Neural progenitor cell (in vitro differentiated cells): ENCODE data around the gene MAT2A. TPM values are rescaled to one million over a fixed set of nuclear protein-coding genes. Genes with fewer than 3 reads are reported as not detected.

Experiments
- DNase-seq: peaks from one replicate; pipeline ENCODE4 v3.0.0-alpha.2; 2016; ENCODE audit warnings: low spot score
- H2AFZ ChIP-seq: fragments of 200-600 bp; sonication (generic); replicated peaks from 2 replicates; pipeline ENCODE4 v1.6.1; 2016; ENCODE audit warnings: antibody characterized with exemption
- H3F3A ChIP-seq: fragments of 200-600 bp; sonication (generic); 2 replicates; pipeline ENCODE4 v1.6.1; 2016; ENCODE audit warnings: antibody characterized with exemption, low read depth
- H3K27ac ChIP-seq: fragments of 200-600 bp; sonication (generic); 2 replicates; pipeline ENCODE4 v1.5.1; 2016; ENCODE audit warnings: mild to moderate bottlenecking
- H3K27me3 ChIP-seq: fragments of 200-600 bp; sonication (generic); 2 replicates; pipeline ENCODE4 v1.6.1; 2016; ENCODE audit warnings: mild to moderate bottlenecking, moderate library complexity
- H3K36me3 ChIP-seq: fragments of 200-600 bp; sonication (generic); 2 replicates; pipeline ENCODE4 v1.5.1; 2016
- H3K4me1 ChIP-seq: fragments of 200-600 bp; sonication (generic); 2 replicates; pipeline ENCODE4 v1.6.1; 2016; ENCODE audit warnings: mixed run types
- H3K4me2 ChIP-seq: fragments of 200-600 bp; sonication (generic); 2 replicates; pipeline ENCODE4 v1.6.1; 2016
- H3K4me3 ChIP-seq: fragments of 200-600 bp; sonication (generic); 2 replicates; pipeline ENCODE4 v1.5.1; 2016
- H3K79me2 ChIP-seq: fragments of 200-600 bp; sonication (generic); 2 replicates; pipeline ENCODE4 v1.6.1; 2016; ENCODE audit warnings: low read depth
- H3K9ac ChIP-seq: fragments of 200-600 bp; sonication (generic); 2 replicates; pipeline ENCODE4 v1.6.1; 2016
- H3K9me3 ChIP-seq: fragments of 200-600 bp; sonication (generic); 2 replicates; pipeline ENCODE4 v1.5.1; 2016; ENCODE audit warnings: low read depth
- H4K20me1 ChIP-seq: fragments of 200-600 bp; sonication (generic); 2 replicates; pipeline ENCODE4 v1.6.1; 2016; ENCODE audit warnings: low read depth
- H3K27ac Mint-ChIP-seq: 3 replicates; pipeline ENCODE4 v1.8.0; 2021; ENCODE audit warnings: mixed read lengths
- H3K27me3 Mint-ChIP-seq: 2 replicates; pipeline ENCODE4 v1.8.0; 2022; ENCODE audit warnings: low read depth, mild to moderate bottlenecking, inconsistent platforms, moderate library complexity, mixed read lengths; ENCODE audit not compliant: insufficient read depth
- H3K36me3 Mint-ChIP-seq: 3 replicates; pipeline ENCODE4 v1.8.0; 2021; ENCODE audit warnings: mixed read lengths
- H3K4me1 Mint-ChIP-seq: 3 replicates; pipeline ENCODE4 v1.8.0; 2021; ENCODE audit warnings: mixed read lengths
- H3K4me3 Mint-ChIP-seq: 3 replicates; pipeline ENCODE4 v1.8.0; 2021; ENCODE audit warnings: mild to moderate bottlenecking, moderate library complexity, mixed read lengths
- H3K9me3 Mint-ChIP-seq: 3 replicates; pipeline ENCODE4 v1.8.0; 2020; ENCODE audit warnings: mixed read lengths
- EZH2 ChIP-seq: fragments of 200-600 bp; sonication (generic); IDR thresholded peaks from 2 replicates; pipeline ENCODE4 v1.6.1; 2017; ENCODE audit warnings: antibody characterized with exemption, mild to moderate bottlenecking, moderate library complexity
- EZH2phosphoT487 ChIP-seq: fragments of 200-600 bp; sonication (generic); IDR thresholded peaks from 2 replicates; pipeline ENCODE4 v1.6.1; 2017; ENCODE audit warnings: antibody characterized with exemption
- total RNA-seq: library from RNA; depleted of rRNA; stranded (reverse); fragments of >200 nt; gene quantifications from 2 replicates; pipeline ENCODE4 v1.2.3, GENCODE V29; 2015; ENCODE audit warnings: low replicate concordance
- TF ChIP-seq, protein P1 (sequence below): fragments of 200-600 bp; sonication (generic); IDR thresholded peaks from 2 replicates; pipeline ENCODE4 v1.5.1; 2017; ENCODE audit warnings: antibody characterized with exemption, mild to moderate bottlenecking

The MAT2A gene
- total RNA-seq, 1 donor from 2014 or later, result 221 TPM

DNA sequence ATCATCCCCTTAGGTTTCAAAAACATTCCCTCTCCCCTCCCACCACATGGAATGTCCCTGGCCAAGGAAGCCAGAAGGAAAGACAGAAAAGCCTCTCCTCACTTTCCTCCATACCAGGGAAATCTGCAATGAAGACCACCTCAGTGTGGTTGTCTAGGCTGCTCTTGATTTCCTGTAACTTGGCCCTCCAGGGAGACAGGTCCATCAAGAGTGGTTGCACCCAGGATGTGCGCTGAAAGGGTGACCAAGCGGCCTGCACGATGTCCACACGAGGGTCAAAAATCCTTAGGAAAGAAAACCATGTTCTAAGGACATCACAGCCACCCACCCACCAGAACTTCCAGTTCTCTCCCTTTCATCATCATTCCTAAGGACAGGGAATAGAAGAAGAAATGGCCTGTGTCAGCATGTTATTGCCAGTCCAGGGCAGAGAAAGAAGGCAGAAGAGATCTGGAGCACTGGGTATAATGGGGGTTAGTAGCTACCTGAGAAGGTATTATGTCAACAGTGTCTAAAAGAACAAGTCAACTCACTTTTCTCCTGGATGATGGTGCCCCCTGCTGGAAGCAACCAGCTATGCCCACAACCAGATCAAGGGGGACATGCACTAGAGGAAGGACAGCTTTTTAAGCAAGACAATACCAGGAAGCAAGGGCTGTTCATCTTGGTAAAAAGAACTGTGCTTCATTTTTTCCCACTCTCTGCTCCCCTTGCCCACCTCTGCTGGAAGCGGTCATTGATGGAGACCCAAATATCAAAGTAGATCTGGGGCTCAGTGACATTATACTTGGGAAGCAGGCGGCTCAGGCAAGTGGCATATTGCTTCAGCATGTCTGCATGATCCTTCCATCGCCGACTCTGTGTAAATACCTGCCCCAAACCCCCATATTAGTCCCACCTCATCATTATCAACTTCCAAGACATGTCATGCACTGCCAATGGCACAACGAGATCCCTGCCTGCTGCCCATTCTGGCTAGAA lies 13.0 kb downstream of the MAT2A start:
- peak overlapping the region; percentile 15 for H3K4me3 Mint-ChIP-seq
- Histone ChIP-seq H3K27ac (no peak overlapping the region), H3K4me2 (no peak overlapping the region), H3K36me3 (no peaks in the 10 kb centered on the region), H3F3A (peaks cover 27% of the 10 kb centered on the region), H3K9me3 (no peaks in the 10 kb centered on the region), H3K27me3 (no peaks in the 10 kb centered on the region), H2AFZ (no peak overlapping the region), H4K20me1 (peaks cover 6% of the 10 kb centered on the region), H3K79me2 (no peaks in the 10 kb centered on the region), H3K9ac (no peak overlapping the region), H3K4me1 (no peaks in the 10 kb centered on the region), H3K4me3 (no peak overlapping the region)
- peak; percentile 81 for DNase-seq
- H3K27ac Mint-ChIP-seq, result no peak overlapping the region
- peaks cover 4% of the 10 kb centered on the region for H3K27me3 Mint-ChIP-seq
- no peaks in the 10 kb centered on the region for H3K4me1 Mint-ChIP-seq
- H3K36me3 Mint-ChIP-seq, result peaks cover 22% of the 10 kb centered on the region
- TF ChIP-seq, protein P1, sequence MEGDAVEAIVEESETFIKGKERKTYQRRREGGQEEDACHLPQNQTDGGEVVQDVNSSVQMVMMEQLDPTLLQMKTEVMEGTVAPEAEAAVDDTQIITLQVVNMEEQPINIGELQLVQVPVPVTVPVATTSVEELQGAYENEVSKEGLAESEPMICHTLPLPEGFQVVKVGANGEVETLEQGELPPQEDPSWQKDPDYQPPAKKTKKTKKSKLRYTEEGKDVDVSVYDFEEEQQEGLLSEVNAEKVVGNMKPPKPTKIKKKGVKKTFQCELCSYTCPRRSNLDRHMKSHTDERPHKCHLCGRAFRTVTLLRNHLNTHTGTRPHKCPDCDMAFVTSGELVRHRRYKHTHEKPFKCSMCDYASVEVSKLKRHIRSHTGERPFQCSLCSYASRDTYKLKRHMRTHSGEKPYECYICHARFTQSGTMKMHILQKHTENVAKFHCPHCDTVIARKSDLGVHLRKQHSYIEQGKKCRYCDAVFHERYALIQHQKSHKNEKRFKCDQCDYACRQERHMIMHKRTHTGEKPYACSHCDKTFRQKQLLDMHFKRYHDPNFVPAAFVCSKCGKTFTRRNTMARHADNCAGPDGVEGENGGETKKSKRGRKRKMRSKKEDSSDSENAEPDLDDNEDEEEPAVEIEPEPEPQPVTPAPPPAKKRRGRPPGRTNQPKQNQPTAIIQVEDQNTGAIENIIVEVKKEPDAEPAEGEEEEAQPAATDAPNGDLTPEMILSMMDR, result peak; percentile 92
- TF ChIP-seq EZH2, result no peak
- no peaks in the 10 kb centered on the region for H3K9me3 Mint-ChIP-seq

DNA sequence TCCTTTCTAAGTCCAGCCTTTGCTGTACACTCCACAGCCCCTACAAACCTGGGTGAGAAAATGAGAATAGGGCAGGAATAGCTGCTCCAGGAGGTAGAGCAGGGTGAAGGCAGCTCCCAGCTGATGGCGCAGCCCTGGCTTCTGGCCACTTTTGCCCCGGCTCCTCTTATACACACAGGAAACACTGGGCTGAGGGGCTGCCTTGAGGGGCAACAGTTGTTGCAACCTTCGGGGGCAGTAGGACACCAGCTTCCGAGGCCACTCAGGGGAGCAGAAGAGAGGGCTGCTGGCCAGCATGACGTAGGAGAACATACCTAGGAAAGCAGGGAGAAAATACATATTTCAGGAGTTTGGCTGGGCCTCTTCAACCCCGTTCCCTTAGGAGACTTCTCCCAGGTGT lies 14.2 kb downstream of the MAT2A start:
- no peak overlapping the region for H2AFZ ChIP-seq
- peaks cover 23% of the 10 kb centered on the region for H3K36me3 Mint-ChIP-seq
- peaks cover 7% of the 10 kb centered on the region for H3K79me2 ChIP-seq
- H3K27ac Mint-ChIP-seq, result no peak overlapping the region
- H4K20me1 ChIP-seq, result peaks cover 6% of the 10 kb centered on the region
- no peaks in the 10 kb centered on the region for H3K27me3 ChIP-seq
- TF ChIP-seq EZH2phosphoT487 (no peak), EZH2 (no peak)
- TF ChIP-seq, protein P1, result no peak
- no peaks in the 10 kb centered on the region for H3K36me3 ChIP-seq
- peaks cover 16% of the 10 kb centered on the region for H3F3A ChIP-seq
- H3K9me3 Mint-ChIP-seq, result no peaks in the 10 kb centered on the region
- no peaks in the 10 kb centered on the region for H3K27me3 Mint-ChIP-seq
- H3K9ac ChIP-seq, result no peak overlapping the region
- no peaks in the 10 kb centered on the region for H3K9me3 ChIP-seq
- no peak overlapping the region for H3K4me2 ChIP-seq
- H3K4me3 Mint-ChIP-seq, result no peak overlapping the region
- no peak overlapping the region for H3K4me3 ChIP-seq
- no peaks in the 10 kb centered on the region for H3K4me1 Mint-ChIP-seq
- H3K27ac ChIP-seq, result no peak overlapping the region
- H3K4me1 ChIP-seq, result no peaks in the 10 kb centered on the region
- DNase-seq, result no peak

DNA sequence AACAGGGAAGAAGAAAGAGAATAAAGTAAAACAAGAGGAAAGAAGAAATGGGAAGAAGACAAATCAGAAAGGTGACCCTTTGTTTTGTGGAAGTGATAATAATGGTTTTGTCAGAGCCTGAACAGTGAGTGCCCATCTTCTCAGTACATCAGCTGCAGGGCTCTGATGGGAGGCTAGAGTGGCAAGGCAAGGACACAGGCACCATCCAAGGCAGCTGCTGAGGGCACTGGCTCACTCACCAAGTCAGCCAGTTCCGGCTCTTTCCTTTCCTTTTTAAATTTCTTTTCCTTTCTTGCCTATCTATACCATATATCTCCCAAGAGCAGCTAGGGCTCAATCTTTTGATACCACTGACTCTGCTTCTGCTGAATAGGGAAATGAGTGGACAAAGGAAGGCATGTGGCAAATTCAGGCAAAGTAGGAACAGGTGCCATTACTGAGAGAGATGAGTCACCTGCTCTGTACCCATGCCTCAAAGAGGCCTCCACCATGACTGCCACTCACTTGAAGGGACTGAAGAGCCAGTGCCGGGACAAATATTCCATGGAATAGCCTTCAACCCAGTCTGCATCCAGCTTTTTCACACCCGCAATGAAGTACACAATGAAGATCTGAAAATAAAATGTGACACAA lies 16.1 kb downstream of the MAT2A start:
- Histone ChIP-seq H3K27me3 (no peaks in the 10 kb centered on the region), H2AFZ (no peak overlapping the region), H4K20me1 (peaks cover 6% of the 10 kb centered on the region), H3K4me1 (no peaks in the 10 kb centered on the region), H3K9me3 (no peaks in the 10 kb centered on the region), H3K9ac (no peak overlapping the region), H3F3A (peaks cover 6% of the 10 kb centered on the region), H3K27ac (no peak overlapping the region), H3K4me3 (no peak overlapping the region), H3K4me2 (no peak overlapping the region), H3K79me2 (peaks cover 26% of the 10 kb centered on the region), H3K36me3 (no peaks in the 10 kb centered on the region)
- H3K27me3 Mint-ChIP-seq, result no peaks in the 10 kb centered on the region
- no peak for DNase-seq
- no peaks in the 10 kb centered on the region for H3K9me3 Mint-ChIP-seq
- TF ChIP-seq, protein P1, result no peak
- TF ChIP-seq EZH2phosphoT487 (no peak), EZH2 (no peak)
- no peak overlapping the region for H3K27ac Mint-ChIP-seq
- peaks cover 24% of the 10 kb centered on the region for H3K36me3 Mint-ChIP-seq
- no peak overlapping the region for H3K4me3 Mint-ChIP-seq
- peaks cover 12% of the 10 kb centered on the region for H3K4me1 Mint-ChIP-seq
